ENCODE data around the gene SLC9A6.
"Not testable (repeated sequence)": the region's sequence is repeated elsewhere in the genome, so short reads cannot be mapped to it uniquely, and the experiment has no call there.

Gene SLC9A6

GRCh38 chrX:136063340-136064079 is 78.3 kb downstream of the SLC9A6 start:
- DNase-seq (ENCODE audit: low spot score) = no peak

GRCh38 chrX:136064661-136065043 is 79.4 kb downstream of the SLC9A6 start:
- DNase-seq (ENCODE audit: low spot score) = no peak

GRCh38 chrX:136065044-136065671 is 79.9 kb downstream of the SLC9A6 start:
- no peak for DNase-seq (ENCODE audit: low spot score)

GRCh38 chrX:136067097-136067496 is 81.9 kb downstream of the SLC9A6 start:
- DNase-seq (ENCODE audit: low spot score) = no peak

GRCh38 chrX:136067966-136068365 is 82.7 kb downstream of the SLC9A6 start:
- DNase-seq (ENCODE audit: low spot score) = no peak

GRCh38 chrX:136076942-136077341 is 91.7 kb downstream of the SLC9A6 start:
- DNase-seq (ENCODE audit: low spot score) = no peak

- no peak for DNase-seq (ENCODE audit: low spot score)
Measured at GRCh38 chrX:136080766-136081165, 95.5 kb downstream of the SLC9A6 start.

GRCh38 chrX:136086521-136086920 is 101.3 kb downstream of the SLC9A6 start:
- no peak for DNase-seq (ENCODE audit: low spot score)

GRCh38 chrX:136091898-136092297 is 106.7 kb downstream of the SLC9A6 start:
- DNase-seq (ENCODE audit: low spot score) = not testable (repeated sequence)

- DNase-seq (ENCODE audit: low spot score) = no peak
Measured at GRCh38 chrX:136094962-136095361, 109.7 kb downstream of the SLC9A6 start.

All from NAMALWA (cell line).